SHP77 treated with DMSO at 0.1 percent for 48 hours (cell line): Measurements from ENCODE around the gene NBL1.

Experiments
- DNase-seq: peaks from one replicate; lab custom pipeline; 2025; lab: John Stamatoyannopoulos, UW

Gene NBL1

GRCh38 chr1:19703280-19703679, 59.2 kb downstream of the NBL1 start:
- DNase-seq: no peak

GRCh38 chr1:19704247-19705113, 60.4 kb downstream of the NBL1 start:
- no peak for DNase-seq

GRCh38 chr1:19705464-19705863, 61.4 kb downstream of the NBL1 start:
- DNase-seq: no peak

- no peak for DNase-seq
These were observed 62.0 kb downstream of the NBL1 start for GRCh38 chr1:19706136-19706535.
